Skin epidermis (tissue), 12 donors: ENCODE results near the gene KASH5.
"Not testable (repeated sequence)": the region's sequence is repeated elsewhere in the genome, so short reads cannot be mapped to it uniquely, and the experiment has no call there.

Source experiments
- H3K27ac ChIP-seq, 21 experiments: fragments of 200-600 bp; sonication (generic) in 11 of 21; one replicate each; pipeline ENCODE4 v1.5.0; 2020; ENCODE audit warnings: mild to moderate bottlenecking in 3 of 21, inconsistent platforms in 2 of 21, moderate library complexity in 2 of 21
- H3K4me3 ChIP-seq, 7 experiments: fragments of 200-600 bp; sonication (generic) in 2 of 7; one replicate each; pipeline ENCODE4 v1.5.0; 2020; ENCODE audit warnings: inconsistent platforms in 2 of 7, mild to moderate bottlenecking in 2 of 7, moderate library complexity in 1 of 7

KASH5 gene

GRCh38 chr19:49361438-49362047 lies 26.5 kb upstream of the KASH5 start:
- Histone ChIP-seq H3K27ac (peak overlapping the region; percentile 51 to 94 (median 86)), H3K4me3 (peak overlapping the region; percentile 40 to 65 (median 55))

GRCh38 chr19:49362048-49362928 lies 25.8 kb upstream of the KASH5 start, which contains the start of gene TEAD2:
TSS of gene TEAD2 (minus strand) at chr19:49362416. CDS start at chr19:49360075, 2,341 bp downstream.
- H3K4me3 ChIP-seq: peak within 1 kb of the TSS; percentile 40 to 65 (median 55)
- peak within 1 kb of the TSS; percentile 51 to 94 (median 86) for H3K27ac ChIP-seq

- Histone ChIP-seq H3K27ac (peak overlapping the region in 16 of 21 experiments; percentile 49 to 94 (median 86)), H3K4me3 (peak overlapping the region; percentile 40 to 65 (median 55))
Observed at GRCh38 chr19:49362929-49363267, 25.2 kb upstream of the KASH5 start.

GRCh38 chr19:49363268-49364082 lies 24.6 kb upstream of the KASH5 start, which contains the start of gene DKKL1:
TSS of gene DKKL1 (plus strand) at chr19:49363877. CDS start at chr19:49363999, 122 bp downstream.
- peak within 1 kb of the TSS; percentile 40 to 65 (median 55) for H3K4me3 ChIP-seq
- H3K27ac ChIP-seq: peak within 1 kb of the TSS in 20 of 21 experiments; percentile 49 to 94 (median 85)

- no peak overlapping the region for H3K4me3 ChIP-seq
Observed at GRCh38 chr19:49364083-49364737, 23.8 kb upstream of the KASH5 start.

GRCh38 chr19:49366110-49366509 lies 21.9 kb upstream of the KASH5 start:
- H3K4me3 ChIP-seq: no peak overlapping the region
- H3K27ac ChIP-seq: no peak overlapping the region

More at GRCh38 chr19:49364083-49364737, 23.8 kb upstream of the KASH5 start:
- peak overlapping the region in 3 of 21 experiments; percentile 40 to 63 (median 49) for H3K27ac ChIP-seq

- Histone ChIP-seq H3K4me3 (no peak overlapping the region), H3K27ac (no peak overlapping the region)
Observed at GRCh38 chr19:49368711-49369358, 19.2 kb upstream of the KASH5 start.

- H3K27ac ChIP-seq: no peak overlapping the region
Observed at GRCh38 chr19:49371184-49371583, 16.9 kb upstream of the KASH5 start.

GRCh38 chr19:49373174-49373573 lies 14.9 kb upstream of the KASH5 start:
- H3K4me3 ChIP-seq, H3K27ac ChIP-seq: not testable (repeated sequence)

More at GRCh38 chr19:49371184-49371583, 16.9 kb upstream of the KASH5 start:
- no peak overlapping the region for H3K4me3 ChIP-seq

- Histone ChIP-seq H3K4me3 (no peak overlapping the region), H3K27ac (no peak overlapping the region)
Observed at GRCh38 chr19:49374665-49375434, 13.2 kb upstream of the KASH5 start.

- Histone ChIP-seq H3K4me3 (no peak overlapping the region), H3K27ac (no peak overlapping the region)
Observed at GRCh38 chr19:49378512-49378911, 9.5 kb upstream of the KASH5 start.

GRCh38 chr19:49380391-49380790 lies 7.7 kb upstream of the KASH5 start:
- H3K4me3 ChIP-seq: no peak overlapping the region
- no peak overlapping the region for H3K27ac ChIP-seq

GRCh38 chr19:49382639-49383038 lies 5.4 kb upstream of the KASH5 start:
- no peak overlapping the region for H3K27ac ChIP-seq

GRCh38 chr19:49383599-49383998 lies 4.5 kb upstream of the KASH5 start:
- Histone ChIP-seq H3K4me3 (no peak overlapping the region), H3K27ac (no peak overlapping the region)

More at GRCh38 chr19:49382639-49383038, 5.4 kb upstream of the KASH5 start:
- no peak overlapping the region for H3K4me3 ChIP-seq

- no peak overlapping the region for H3K27ac ChIP-seq
- no peak overlapping the region for H3K4me3 ChIP-seq
Observed at GRCh38 chr19:49389406-49389805, 1.4 kb downstream of the KASH5 start.

GRCh38 chr19:49390131-49390928 lies 2.3 kb downstream of the KASH5 start:
- H3K27ac ChIP-seq: peak overlapping the region in 1 of 21 experiments; percentile 19
- H3K4me3 ChIP-seq: no peak overlapping the region

- Histone ChIP-seq H3K27ac (peak overlapping the region in 1 of 21 experiments; percentile 19), H3K4me3 (no peak overlapping the region)
Observed at GRCh38 chr19:49390929-49391359, 2.9 kb downstream of the KASH5 start.
